Nephron progenitor cell (in vitro differentiated cells): ENCODE results near the gene SLMAP.

Experiments used
- DNase-seq: peaks from one replicate; pipeline ENCODE4 v3.0.0; 2021
- H3K27ac Mint-ChIP-seq: 2 replicates; pipeline ENCODE4 v1.8.0; 2021; ENCODE audit warnings: mild to moderate bottlenecking, moderate library complexity, mixed read lengths
- H3K27me3 Mint-ChIP-seq: 2 replicates; pipeline ENCODE4 v1.8.0; 2021; ENCODE audit warnings: mild to moderate bottlenecking, low read depth, mixed read lengths; ENCODE audit not compliant: poor library complexity
- H3K36me3 Mint-ChIP-seq: 2 replicates; pipeline ENCODE4 v1.8.0; 2021; ENCODE audit warnings: low read depth, mixed read lengths
- H3K4me1 Mint-ChIP-seq: 2 replicates; pipeline ENCODE4 v1.8.0; 2021; ENCODE audit warnings: mixed read lengths
- H3K4me3 Mint-ChIP-seq: 2 replicates; pipeline ENCODE4 v1.8.0; 2021; ENCODE audit warnings: mild to moderate bottlenecking, moderate library complexity, mixed read lengths
- H3K9me3 Mint-ChIP-seq: 2 replicates; pipeline ENCODE4 v1.8.0; 2021; ENCODE audit warnings: mild to moderate bottlenecking, moderate library complexity, mixed read lengths
- CTCF ChIP-seq: fragments of 200-600 bp; sonication (generic); IDR thresholded peaks from 2 replicates; pipeline ENCODE4 v1.5.0; 2021; ENCODE audit warnings: antibody characterized with exemption

The SLMAP gene

GRCh38 chr3:57791245-57791644 lies 35.1 kb downstream of the SLMAP start:
- no peaks in the 10 kb centered on the region for H3K9me3 Mint-ChIP-seq
- H3K36me3 Mint-ChIP-seq = peaks cover 9% of the 10 kb centered on the region
- peaks cover 4% of the 10 kb centered on the region for H3K4me1 Mint-ChIP-seq
- no peak overlapping the region for H3K27ac Mint-ChIP-seq
- DNase-seq = no peak
- H3K4me3 Mint-ChIP-seq = no peak overlapping the region
- peaks cover 3% of the 10 kb centered on the region for H3K27me3 Mint-ChIP-seq
- no peak for TF ChIP-seq CTCF

- no peaks in the 10 kb centered on the region for H3K9me3 Mint-ChIP-seq
- peaks cover 11% of the 10 kb centered on the region for H3K36me3 Mint-ChIP-seq
These were observed 36.1 kb downstream of the SLMAP start for GRCh38 chr3:57792198-57792597.

GRCh38 chr3:57793737-57794187 lies 37.7 kb downstream of the SLMAP start:
- Mint-ChIP-seq H3K36me3 (peaks cover 11% of the 10 kb centered on the region), H3K27ac (no peak overlapping the region), H3K4me3 (no peak overlapping the region), H3K4me1 (peaks cover 6% of the 10 kb centered on the region), H3K27me3 (peaks cover 3% of the 10 kb centered on the region), H3K9me3 (no peaks in the 10 kb centered on the region)
- no peak for DNase-seq
- no peak for TF ChIP-seq CTCF

More at GRCh38 chr3:57792198-57792597, 36.1 kb downstream of the SLMAP start:
- Mint-ChIP-seq H3K27me3 (peaks cover 3% of the 10 kb centered on the region), H3K27ac (no peak overlapping the region), H3K4me1 (peaks cover 6% of the 10 kb centered on the region), H3K4me3 (no peak overlapping the region)
- no peak for DNase-seq
- no peak for TF ChIP-seq CTCF

GRCh38 chr3:57794501-57794900 lies 38.4 kb downstream of the SLMAP start:
- peaks cover 11% of the 10 kb centered on the region for H3K36me3 Mint-ChIP-seq
- peak overlapping the region; percentile 17 for H3K27ac Mint-ChIP-seq
- H3K9me3 Mint-ChIP-seq = no peaks in the 10 kb centered on the region
- H3K4me1 Mint-ChIP-seq = peaks cover 6% of the 10 kb centered on the region
- H3K27me3 Mint-ChIP-seq = peaks cover 3% of the 10 kb centered on the region
- TF ChIP-seq CTCF = no peak
- no peak for DNase-seq
- H3K4me3 Mint-ChIP-seq = no peak overlapping the region

- no peaks in the 10 kb centered on the region for H3K9me3 Mint-ChIP-seq
- TF ChIP-seq CTCF = no peak
- H3K4me1 Mint-ChIP-seq = peaks cover 6% of the 10 kb centered on the region
- no peak overlapping the region for H3K4me3 Mint-ChIP-seq
- no peak for DNase-seq
- H3K27me3 Mint-ChIP-seq = peaks cover 3% of the 10 kb centered on the region
- H3K36me3 Mint-ChIP-seq = peaks cover 11% of the 10 kb centered on the region
- H3K27ac Mint-ChIP-seq = no peak overlapping the region
These were observed 38.8 kb downstream of the SLMAP start for GRCh38 chr3:57794951-57795350.

GRCh38 chr3:57796261-57796660 lies 40.2 kb downstream of the SLMAP start:
- peaks cover 3% of the 10 kb centered on the region for H3K27me3 Mint-ChIP-seq
- no peak for DNase-seq
- TF ChIP-seq CTCF = no peak
- H3K36me3 Mint-ChIP-seq = peaks cover 11% of the 10 kb centered on the region
- H3K9me3 Mint-ChIP-seq = no peaks in the 10 kb centered on the region
- H3K27ac Mint-ChIP-seq = peak overlapping the region; percentile 3
- H3K4me3 Mint-ChIP-seq = no peak overlapping the region
- peaks cover 6% of the 10 kb centered on the region for H3K4me1 Mint-ChIP-seq
